GM18519 (cell line): ENCODE data around the gene BCL2.
"Not testable (repeated sequence)": the region's sequence is repeated elsewhere in the genome, so short reads cannot be mapped to it uniquely, and the experiment has no call there.

Source experiments
- ATAC-seq: cut with Tn5 transposase; IDR thresholded peaks from one replicate; pipeline ENCODE4 v1.9.1; 2021; ENCODE audit warnings: mild to moderate bottlenecking, moderate library complexity; ENCODE audit not compliant: unreplicated experiment, low FRiP score

Gene BCL2

GRCh38 chr18:63319383-63320122 is at the start of gene BCL2:
TSS of gene BCL2 (minus strand) at chr18:63319769.
- ATAC-seq, result peak; percentile 1

DNA sequence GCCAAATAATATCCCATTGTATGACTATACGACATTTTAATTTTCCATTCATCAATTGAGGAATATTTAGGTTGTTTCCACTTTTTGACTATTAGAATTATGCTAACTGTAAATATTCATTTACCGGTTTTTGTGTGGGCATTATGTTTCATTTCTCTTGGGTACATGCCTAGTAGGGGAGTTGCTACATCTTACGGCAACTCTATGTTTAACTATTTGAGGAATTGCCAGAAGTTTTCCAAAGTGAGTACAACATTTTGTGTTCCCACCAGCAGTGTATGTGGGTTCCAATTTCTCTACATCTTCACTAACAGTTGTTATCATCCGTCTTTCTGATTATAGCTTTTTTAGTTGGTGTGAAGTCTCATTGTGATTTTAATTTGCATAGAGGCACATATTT is 49.0 kb upstream of the BCL2 start:
- no peak for ATAC-seq

GRCh38 chr18:63367053-63367953 is 47.7 kb upstream of the BCL2 start, which contains the start of gene KDSR:
TSS of gene KDSR (minus strand) at chr18:63367206. CDS start at chr18:63367118, 88 bp downstream.
- peak; percentile 75 for ATAC-seq

DNA sequence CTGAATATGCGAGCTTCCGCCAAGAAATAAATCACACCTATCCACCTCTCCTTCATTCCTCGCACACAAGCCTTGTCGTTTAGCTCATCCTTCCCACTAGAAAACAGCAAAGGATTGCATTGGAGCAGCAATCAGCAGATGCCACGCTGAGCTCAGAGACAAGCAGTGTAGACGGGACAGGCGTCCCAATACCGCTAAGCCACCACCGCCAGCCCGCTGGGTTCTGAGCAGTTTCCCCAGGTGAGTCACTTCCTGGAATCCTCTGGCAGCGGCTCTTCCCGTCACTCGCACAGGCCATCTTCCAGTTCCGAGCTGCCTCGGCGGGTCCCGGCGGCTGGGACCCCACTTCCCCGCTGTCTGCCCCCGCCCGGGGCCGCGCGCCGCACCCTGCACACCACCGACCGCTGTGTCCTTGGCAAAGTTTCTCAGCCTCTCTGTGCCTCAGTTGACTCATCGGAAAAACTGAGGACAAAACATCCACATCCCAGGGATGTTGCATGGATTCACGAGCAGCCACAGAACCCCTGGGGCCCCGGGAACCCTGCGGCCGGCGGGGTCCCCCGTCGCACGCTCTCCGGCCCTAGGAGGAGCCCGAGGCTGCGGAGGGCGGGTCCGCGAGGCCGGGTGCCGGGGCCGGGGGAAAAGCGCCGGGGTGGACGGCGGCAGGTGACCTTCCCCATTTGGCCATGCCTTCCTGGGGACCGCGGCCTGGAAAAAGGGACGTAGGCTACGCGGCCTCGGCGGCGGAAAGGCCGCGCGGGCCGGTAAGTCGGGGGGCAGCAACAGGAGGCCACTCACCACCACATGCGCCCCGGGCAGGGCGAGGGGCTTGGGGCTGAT is 46.9 kb upstream of the BCL2 start:
- peak; percentile 18 for ATAC-seq

GRCh38 chr18:63365876-63366212 is 46.3 kb upstream of the BCL2 start:
- ATAC-seq, result no peak

- ATAC-seq, result no peak
These were observed 44.4 kb upstream of the BCL2 start for GRCh38 chr18:63363951-63364350.

- ATAC-seq, result not testable (repeated sequence)
These were observed 43.9 kb upstream of the BCL2 start for GRCh38 chr18:63363420-63363819.

GRCh38 chr18:63356272-63356896 is 36.8 kb upstream of the BCL2 start:
- no peak for ATAC-seq

- ATAC-seq, result no peak
These were observed 30.7 kb upstream of the BCL2 start for GRCh38 chr18:63350230-63350629.

GRCh38 chr18:63348508-63349136 is 29.1 kb upstream of the BCL2 start:
- peak; percentile 63 for ATAC-seq

GRCh38 chr18:63346480-63347183 is 27.1 kb upstream of the BCL2 start:
- ATAC-seq, result no peak

GRCh38 chr18:63346031-63346430 is 26.5 kb upstream of the BCL2 start:
- no peak for ATAC-seq

DNA sequence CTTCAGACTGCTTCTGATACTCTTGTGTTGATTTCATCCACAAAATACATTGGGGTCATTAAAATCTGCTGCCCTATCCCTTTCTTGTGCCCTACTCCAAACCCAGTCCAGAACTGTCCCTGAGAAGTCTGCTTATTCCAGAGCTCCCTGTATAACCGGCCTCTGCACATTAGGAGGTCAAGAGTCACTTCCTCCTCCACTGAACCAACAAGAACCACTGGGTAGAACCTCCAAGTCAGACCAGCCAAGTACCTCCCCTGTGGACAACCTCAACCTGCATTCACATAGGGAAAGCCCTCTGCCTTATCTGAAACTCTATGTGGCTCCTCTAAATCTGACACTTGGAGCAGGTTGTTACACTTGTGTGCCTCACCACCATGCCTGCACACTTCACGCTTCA is 25.3 kb upstream of the BCL2 start:
- ATAC-seq, result no peak

DNA sequence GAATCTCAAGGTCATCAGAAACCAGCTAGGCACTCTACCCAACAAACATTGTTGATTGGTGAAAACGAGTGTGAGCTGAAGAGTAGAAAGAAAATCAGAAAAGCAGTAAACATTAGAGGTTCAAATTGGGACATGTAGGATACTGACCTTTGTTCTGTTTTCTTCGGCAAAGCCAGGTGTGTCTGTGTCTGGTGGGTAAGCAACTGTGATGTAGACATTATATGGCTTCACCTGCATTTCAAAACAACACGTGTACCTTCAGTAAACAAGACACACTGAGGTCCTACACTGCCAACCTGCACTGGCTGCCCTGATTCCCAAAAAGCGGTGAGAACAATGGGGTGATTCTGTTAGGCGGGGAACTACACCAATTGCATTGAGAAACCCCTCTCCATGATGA is 24.7 kb upstream of the BCL2 start:
- no peak for ATAC-seq

DNA sequence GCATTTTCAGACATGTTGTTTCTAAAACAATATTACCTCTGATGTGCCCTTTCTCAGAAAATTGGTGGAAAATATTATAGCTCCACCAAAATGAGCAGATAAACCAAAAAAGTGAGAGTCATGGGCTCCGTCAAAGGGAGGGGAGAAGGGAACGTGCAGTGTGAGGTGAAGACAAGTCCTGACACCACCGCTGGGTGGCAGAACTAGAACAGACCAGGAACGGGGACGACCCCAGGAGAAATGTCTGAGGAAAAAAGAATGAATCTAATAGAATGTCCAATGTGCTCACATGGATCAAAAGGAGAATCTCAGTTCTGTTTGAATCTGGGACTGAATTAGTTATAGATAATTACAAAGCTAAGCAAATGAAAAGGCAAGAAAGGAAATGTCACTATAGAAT is 22.6 kb upstream of the BCL2 start:
- no peak for ATAC-seq

- ATAC-seq, result no peak
These were observed 20.4 kb upstream of the BCL2 start for GRCh38 chr18:63339920-63340484.

- ATAC-seq, result no peak
These were observed 17.0 kb upstream of the BCL2 start for GRCh38 chr18:63336366-63337099.

DNA sequence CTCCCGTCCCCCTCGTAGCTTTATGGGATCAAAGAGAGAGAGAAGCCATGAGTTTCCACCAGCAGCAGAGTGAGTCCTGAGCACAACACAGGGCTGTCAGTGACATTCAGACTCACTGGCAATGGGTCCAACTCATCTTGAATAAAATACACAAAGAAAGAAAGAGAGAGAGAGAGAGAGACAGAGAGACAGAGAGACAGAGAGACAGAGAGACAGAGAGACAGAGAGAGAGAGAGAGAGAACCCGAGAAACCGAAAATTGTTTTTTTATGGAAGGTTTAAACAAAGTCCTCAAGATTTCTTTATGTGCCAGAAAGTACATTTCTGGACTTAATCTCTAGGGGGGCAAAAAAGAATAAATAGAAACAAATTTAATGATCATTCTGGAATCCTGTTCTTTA is 11.5 kb upstream of the BCL2 start:
- no peak for ATAC-seq
